ENCODE data around the gene CACNB2. TPM values are rescaled to one million over a fixed set of nuclear protein-coding genes. Genes with fewer than 3 reads are reported as not detected.

CACNB2 gene
- total RNA-seq, 2 donors from 2014 or later, result 12.5 to 12.7 TPM

DNA sequence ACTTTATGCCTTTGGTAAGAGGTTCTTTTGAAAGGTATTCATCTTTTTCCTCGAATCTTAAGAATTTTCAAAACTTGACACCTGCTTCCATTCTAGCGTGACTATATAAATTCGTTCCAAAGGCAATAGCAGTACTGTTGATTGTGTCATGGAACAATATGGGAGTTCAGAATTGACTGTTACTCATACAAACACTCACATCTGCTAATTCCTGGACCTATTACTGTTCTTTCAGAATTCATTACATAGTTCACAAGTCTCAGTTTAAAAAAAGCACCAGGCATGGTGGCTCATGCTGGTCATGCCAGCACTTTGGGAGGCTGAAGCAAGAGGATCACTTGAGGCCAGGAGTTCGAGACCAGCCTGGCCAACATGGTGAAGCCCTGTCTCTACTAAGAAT, 80.9 kb downstream of the CACNB2 start:
- intact Hi-C loops (cut with DNase I), result no loop called here
- Histone ChIP-seq H3K4me3 (no peak overlapping the region), H3K36me3 (replicated peaks in 1 of 2; ENCODE audit: insufficient read depth in 1 of 2, low read depth in 2 of 2) (no peaks in the 10 kb centered on the region), H3K9me3 (no peaks in the 10 kb centered on the region), H3K27ac (no peak overlapping the region), H3K4me1 (peaks cover 38% of the 10 kb centered on the region), H3K27me3 (no peaks in the 10 kb centered on the region)
- ATAC-seq (no peak), DNase-seq (no peak)
- TF ChIP-seq, protein P1, sequence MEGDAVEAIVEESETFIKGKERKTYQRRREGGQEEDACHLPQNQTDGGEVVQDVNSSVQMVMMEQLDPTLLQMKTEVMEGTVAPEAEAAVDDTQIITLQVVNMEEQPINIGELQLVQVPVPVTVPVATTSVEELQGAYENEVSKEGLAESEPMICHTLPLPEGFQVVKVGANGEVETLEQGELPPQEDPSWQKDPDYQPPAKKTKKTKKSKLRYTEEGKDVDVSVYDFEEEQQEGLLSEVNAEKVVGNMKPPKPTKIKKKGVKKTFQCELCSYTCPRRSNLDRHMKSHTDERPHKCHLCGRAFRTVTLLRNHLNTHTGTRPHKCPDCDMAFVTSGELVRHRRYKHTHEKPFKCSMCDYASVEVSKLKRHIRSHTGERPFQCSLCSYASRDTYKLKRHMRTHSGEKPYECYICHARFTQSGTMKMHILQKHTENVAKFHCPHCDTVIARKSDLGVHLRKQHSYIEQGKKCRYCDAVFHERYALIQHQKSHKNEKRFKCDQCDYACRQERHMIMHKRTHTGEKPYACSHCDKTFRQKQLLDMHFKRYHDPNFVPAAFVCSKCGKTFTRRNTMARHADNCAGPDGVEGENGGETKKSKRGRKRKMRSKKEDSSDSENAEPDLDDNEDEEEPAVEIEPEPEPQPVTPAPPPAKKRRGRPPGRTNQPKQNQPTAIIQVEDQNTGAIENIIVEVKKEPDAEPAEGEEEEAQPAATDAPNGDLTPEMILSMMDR (IDR thresholded peaks at IDR 0.05), result no peak
- TF ChIP-seq POLR2A (IDR thresholded peaks at IDR 0.05), result no peak
- 89 to 91% methylated on average over 4 of the region's 4 CpGs for WGBS, 2 donors

DNA sequence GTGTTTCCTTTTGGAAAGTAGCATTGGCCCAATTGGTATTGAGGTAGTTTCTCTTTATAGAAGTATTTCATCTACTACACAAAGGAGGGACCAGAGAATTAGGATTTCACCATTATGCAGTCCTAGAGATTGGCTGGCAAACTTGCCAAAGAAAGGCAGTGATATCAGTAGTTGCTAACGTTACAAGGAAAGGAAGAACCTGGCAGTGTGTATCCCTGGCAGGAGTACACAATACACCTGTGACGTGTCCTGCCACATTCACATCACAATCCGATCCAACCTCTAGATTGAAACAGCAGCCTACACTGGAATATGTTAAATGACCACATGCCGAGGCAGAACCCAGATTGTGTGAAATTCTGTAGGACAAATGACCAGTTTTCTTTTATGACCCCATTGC, 81.7 kb downstream of the CACNB2 start:
- intact Hi-C loops (cut with DNase I), result no loop called here
- ATAC-seq (peak; percentile 88), DNase-seq (peak; percentile 28 to 72 (median 42))
- H3K4me3 ChIP-seq, result no peak overlapping the region
- H3K27me3 ChIP-seq, result no peaks in the 10 kb centered on the region
- peaks cover 31% of the 10 kb centered on the region for H3K4me1 ChIP-seq
- H3K36me3 ChIP-seq (replicated peaks in 1 of 2; ENCODE audit: insufficient read depth in 1 of 2, low read depth in 2 of 2), result no peaks in the 10 kb centered on the region
- TF ChIP-seq, protein P1 (IDR thresholded peaks at IDR 0.05), result no peak
- TF ChIP-seq POLR2A (IDR thresholded peaks at IDR 0.05), result no peak
- 26 to 36% methylated on average over 4 of the region's 4 CpGs for WGBS, 2 donors
- H3K27ac ChIP-seq, result no peak overlapping the region
- no peaks in the 10 kb centered on the region for H3K9me3 ChIP-seq

DNA sequence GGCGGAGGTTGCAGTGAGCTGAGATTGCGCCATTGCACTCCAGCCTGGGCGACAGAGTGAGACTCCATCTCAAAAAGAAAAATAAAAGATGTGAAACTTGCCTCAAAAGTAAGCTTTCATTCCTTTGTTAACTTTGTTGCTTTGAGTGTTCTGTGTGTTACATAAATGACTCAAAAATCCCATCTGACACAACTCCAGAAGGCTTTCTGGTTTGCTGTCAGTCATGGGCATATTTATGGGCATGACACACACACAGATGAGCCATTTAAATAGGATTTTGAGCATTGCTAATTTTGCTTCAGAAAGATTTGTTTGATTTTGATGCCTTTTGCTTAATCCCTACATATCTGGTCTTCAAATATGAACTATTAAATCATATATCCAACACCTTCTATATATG, 82.6 kb downstream of the CACNB2 start:
- Histone ChIP-seq H3K4me3 (no peak overlapping the region), H3K36me3 (replicated peaks in 1 of 2; ENCODE audit: insufficient read depth in 1 of 2, low read depth in 2 of 2) (no peaks in the 10 kb centered on the region), H3K9me3 (no peaks in the 10 kb centered on the region), H3K27me3 (no peaks in the 10 kb centered on the region), H3K27ac (no peak overlapping the region), H3K4me1 (peaks cover 21% of the 10 kb centered on the region)
- no peak for DNase-seq
- 66 to 67% methylated on average over 3 of the region's 3 CpGs for WGBS, 2 donors
- no peak for ATAC-seq
- intact Hi-C loops (cut with DNase I), result no loop called here
- no peak for TF ChIP-seq POLR2A (IDR thresholded peaks at IDR 0.05)
- TF ChIP-seq, protein P1 (IDR thresholded peaks at IDR 0.05), result no peak

DNA sequence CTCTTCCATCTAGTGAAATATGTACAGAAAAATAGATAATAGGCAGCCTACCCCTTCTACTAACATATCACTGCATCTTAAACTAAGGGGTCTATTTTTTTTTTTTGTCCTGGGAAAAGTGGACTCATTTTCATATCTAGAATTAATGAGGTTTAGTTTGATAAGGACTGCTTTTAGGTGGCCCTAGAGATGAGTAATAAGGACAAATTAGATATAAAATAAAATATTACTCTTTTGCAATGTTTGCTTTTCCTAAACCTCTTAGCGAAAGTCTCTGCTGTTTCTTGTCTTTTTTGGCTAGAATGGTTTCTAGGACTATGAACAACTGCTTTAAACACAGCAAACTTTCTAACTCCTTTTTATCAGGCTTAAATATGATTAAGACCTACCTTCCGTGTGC, 83.7 kb downstream of the CACNB2 start:
- Histone ChIP-seq H3K36me3 (replicated peaks in 1 of 2; ENCODE audit: insufficient read depth in 1 of 2, low read depth in 2 of 2) (no peaks in the 10 kb centered on the region), H3K4me1 (peaks cover 20% of the 10 kb centered on the region), H3K27me3 (no peaks in the 10 kb centered on the region), H3K9me3 (no peaks in the 10 kb centered on the region), H3K27ac (no peak overlapping the region), H3K4me3 (no peak overlapping the region)
- ATAC-seq (no peak), DNase-seq (no peak)
- intact Hi-C loops (cut with DNase I), result no loop called here
- no peak for TF ChIP-seq POLR2A (IDR thresholded peaks at IDR 0.05)
- TF ChIP-seq, protein P1 (IDR thresholded peaks at IDR 0.05), result no peak
- 33 to 45% methylated on average over 2 of the region's 2 CpGs for WGBS, 2 donors

DNA sequence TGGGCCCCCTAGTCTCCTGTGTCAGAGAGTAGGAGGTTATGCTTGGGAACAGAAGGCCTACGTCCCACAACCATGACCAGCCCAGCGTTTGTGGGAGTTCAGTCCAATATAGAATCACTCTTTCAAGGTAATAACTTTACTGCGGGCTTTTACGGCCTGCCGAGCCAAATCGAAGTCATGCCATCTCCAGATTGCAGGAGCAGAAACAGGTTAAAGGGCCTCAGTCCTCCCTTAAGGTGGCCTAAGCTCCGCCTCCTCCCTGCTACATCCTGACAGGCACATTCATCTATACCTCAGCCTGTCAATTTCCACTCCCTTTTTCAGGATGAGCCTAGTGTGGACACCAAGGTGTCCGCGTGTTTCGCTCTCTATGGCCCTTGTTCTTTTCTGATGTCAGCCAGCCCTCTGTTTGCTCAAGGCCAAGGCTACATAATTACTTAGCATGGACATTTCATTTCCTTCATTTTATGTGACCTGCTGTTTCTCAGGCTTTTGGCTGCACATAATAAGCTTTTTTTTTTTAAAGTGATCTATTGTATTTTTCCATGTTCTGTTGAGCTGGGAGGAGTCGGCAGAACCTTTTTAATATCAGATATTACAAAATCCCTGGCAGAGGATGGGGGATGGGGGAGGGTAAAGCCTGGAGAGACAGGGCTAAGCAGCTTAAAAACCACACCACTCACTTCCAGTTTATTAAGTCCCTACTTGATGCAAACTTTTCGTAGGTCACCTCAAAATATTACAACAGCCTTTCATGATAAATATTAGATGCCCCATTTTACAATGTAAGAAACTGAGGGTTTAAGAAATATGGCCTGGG, 84.6 kb downstream of the CACNB2 start:
- H3K27me3 ChIP-seq, result no peaks in the 10 kb centered on the region
- no peaks in the 10 kb centered on the region for H3K36me3 ChIP-seq (replicated peaks in 1 of 2; ENCODE audit: insufficient read depth in 1 of 2, low read depth in 2 of 2)
- TF ChIP-seq, protein P1 (IDR thresholded peaks at IDR 0.05), result no peak
- no peak for TF ChIP-seq POLR2A (IDR thresholded peaks at IDR 0.05)
- no peak overlapping the region for H3K4me3 ChIP-seq
- intact Hi-C loops (cut with DNase I), result no loop called here
- 66 to 70% methylated on average over 12 of the region's 12 CpGs for WGBS, 2 donors
- H3K27ac ChIP-seq, result peak overlapping the region in 1 of 4 donors; percentile 39
- ATAC-seq (peak; percentile 36), DNase-seq (peak in 2 of 4 donors; percentile 26 to 45)
- H3K4me1 ChIP-seq, result peaks cover 20% of the 10 kb centered on the region
- H3K9me3 ChIP-seq, result no peaks in the 10 kb centered on the region
